ENCODE measurements around the gene DNAH6. TPM values are rescaled to one million over a fixed set of nuclear protein-coding genes. Genes with fewer than 3 reads are reported as not detected.

Gene DNAH6
- total and polyA plus RNA-seq, 2 of the 8 experiments (the other 6 are each of a cell fraction or from before 2014, with no cell fraction given), result 0.06 to 0.43 TPM

DNA sequence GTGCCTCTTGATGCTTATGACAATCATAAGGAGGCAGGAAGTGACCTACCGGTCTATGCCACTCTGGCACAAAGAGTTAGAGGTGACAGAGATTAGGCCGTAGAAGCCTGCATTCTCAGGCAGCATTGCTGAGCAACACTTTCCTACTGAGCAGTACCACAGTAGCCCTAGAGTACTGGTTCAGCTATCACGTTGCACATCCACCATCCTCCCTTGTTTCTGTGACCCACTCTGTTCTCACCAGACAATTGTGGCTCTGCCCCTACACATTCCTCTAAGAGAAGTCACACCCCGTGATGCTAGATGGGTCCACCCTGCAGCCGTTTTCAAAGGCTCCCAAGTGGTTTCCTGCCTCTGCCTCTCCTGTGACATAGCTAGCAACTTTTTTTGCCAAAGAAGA is 34.6 kb upstream of the DNAH6 start (continued):
- TF ChIP-seq, protein P1, sequence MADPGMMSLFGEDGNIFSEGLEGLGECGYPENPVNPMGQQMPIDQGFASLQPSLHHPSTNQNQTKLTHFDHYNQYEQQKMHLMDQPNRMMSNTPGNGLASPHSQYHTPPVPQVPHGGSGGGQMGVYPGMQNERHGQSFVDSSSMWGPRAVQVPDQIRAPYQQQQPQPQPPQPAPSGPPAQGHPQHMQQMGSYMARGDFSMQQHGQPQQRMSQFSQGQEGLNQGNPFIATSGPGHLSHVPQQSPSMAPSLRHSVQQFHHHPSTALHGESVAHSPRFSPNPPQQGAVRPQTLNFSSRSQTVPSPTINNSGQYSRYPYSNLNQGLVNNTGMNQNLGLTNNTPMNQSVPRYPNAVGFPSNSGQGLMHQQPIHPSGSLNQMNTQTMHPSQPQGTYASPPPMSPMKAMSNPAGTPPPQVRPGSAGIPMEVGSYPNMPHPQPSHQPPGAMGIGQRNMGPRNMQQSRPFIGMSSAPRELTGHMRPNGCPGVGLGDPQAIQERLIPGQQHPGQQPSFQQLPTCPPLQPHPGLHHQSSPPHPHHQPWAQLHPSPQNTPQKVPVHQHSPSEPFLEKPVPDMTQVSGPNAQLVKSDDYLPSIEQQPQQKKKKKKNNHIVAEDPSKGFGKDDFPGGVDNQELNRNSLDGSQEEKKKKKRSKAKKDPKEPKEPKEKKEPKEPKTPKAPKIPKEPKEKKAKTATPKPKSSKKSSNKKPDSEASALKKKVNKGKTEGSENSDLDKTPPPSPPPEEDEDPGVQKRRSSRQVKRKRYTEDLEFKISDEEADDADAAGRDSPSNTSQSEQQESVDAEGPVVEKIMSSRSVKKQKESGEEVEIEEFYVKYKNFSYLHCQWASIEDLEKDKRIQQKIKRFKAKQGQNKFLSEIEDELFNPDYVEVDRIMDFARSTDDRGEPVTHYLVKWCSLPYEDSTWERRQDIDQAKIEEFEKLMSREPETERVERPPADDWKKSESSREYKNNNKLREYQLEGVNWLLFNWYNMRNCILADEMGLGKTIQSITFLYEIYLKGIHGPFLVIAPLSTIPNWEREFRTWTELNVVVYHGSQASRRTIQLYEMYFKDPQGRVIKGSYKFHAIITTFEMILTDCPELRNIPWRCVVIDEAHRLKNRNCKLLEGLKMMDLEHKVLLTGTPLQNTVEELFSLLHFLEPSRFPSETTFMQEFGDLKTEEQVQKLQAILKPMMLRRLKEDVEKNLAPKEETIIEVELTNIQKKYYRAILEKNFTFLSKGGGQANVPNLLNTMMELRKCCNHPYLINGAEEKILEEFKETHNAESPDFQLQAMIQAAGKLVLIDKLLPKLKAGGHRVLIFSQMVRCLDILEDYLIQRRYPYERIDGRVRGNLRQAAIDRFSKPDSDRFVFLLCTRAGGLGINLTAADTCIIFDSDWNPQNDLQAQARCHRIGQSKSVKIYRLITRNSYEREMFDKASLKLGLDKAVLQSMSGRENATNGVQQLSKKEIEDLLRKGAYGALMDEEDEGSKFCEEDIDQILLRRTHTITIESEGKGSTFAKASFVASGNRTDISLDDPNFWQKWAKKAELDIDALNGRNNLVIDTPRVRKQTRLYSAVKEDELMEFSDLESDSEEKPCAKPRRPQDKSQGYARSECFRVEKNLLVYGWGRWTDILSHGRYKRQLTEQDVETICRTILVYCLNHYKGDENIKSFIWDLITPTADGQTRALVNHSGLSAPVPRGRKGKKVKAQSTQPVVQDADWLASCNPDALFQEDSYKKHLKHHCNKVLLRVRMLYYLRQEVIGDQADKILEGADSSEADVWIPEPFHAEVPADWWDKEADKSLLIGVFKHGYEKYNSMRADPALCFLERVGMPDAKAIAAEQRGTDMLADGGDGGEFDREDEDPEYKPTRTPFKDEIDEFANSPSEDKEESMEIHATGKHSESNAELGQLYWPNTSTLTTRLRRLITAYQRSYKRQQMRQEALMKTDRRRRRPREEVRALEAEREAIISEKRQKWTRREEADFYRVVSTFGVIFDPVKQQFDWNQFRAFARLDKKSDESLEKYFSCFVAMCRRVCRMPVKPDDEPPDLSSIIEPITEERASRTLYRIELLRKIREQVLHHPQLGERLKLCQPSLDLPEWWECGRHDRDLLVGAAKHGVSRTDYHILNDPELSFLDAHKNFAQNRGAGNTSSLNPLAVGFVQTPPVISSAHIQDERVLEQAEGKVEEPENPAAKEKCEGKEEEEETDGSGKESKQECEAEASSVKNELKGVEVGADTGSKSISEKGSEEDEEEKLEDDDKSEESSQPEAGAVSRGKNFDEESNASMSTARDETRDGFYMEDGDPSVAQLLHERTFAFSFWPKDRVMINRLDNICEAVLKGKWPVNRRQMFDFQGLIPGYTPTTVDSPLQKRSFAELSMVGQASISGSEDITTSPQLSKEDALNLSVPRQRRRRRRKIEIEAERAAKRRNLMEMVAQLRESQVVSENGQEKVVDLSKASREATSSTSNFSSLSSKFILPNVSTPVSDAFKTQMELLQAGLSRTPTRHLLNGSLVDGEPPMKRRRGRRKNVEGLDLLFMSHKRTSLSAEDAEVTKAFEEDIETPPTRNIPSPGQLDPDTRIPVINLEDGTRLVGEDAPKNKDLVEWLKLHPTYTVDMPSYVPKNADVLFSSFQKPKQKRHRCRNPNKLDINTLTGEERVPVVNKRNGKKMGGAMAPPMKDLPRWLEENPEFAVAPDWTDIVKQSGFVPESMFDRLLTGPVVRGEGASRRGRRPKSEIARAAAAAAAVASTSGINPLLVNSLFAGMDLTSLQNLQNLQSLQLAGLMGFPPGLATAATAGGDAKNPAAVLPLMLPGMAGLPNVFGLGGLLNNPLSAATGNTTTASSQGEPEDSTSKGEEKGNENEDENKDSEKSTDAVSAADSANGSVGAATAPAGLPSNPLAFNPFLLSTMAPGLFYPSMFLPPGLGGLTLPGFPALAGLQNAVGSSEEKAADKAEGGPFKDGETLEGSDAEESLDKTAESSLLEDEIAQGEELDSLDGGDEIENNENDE (IDR thresholded peaks at IDR 0.05; ENCODE audit: insufficient replicate concordance, low read length), result no peak
- no peak for TF ChIP-seq SIRT6 (IDR thresholded peaks at IDR 0.05; ENCODE audit: low read length)
- TF ChIP-seq, protein P2, sequence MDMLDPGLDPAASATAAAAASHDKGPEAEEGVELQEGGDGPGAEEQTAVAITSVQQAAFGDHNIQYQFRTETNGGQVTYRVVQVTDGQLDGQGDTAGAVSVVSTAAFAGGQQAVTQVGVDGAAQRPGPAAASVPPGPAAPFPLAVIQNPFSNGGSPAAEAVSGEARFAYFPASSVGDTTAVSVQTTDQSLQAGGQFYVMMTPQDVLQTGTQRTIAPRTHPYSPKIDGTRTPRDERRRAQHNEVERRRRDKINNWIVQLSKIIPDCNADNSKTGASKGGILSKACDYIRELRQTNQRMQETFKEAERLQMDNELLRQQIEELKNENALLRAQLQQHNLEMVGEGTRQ (IDR thresholded peaks at IDR 0.05; ENCODE audit: low read length), result no peak
- TF ChIP-seq BCL11A (IDR thresholded peaks at IDR 0.05; ENCODE audit: low read depth in 2 of 2, low read length in 2 of 2), result no peak
